Measurements from ENCODE around the gene MAP1LC3A. TPM values are rescaled to one million over a fixed set of nuclear protein-coding genes. Genes with fewer than 3 reads are reported as not detected.

The MAP1LC3A gene
- total RNA-seq, 1 experiment from 2014 or later: not detected

DNA sequence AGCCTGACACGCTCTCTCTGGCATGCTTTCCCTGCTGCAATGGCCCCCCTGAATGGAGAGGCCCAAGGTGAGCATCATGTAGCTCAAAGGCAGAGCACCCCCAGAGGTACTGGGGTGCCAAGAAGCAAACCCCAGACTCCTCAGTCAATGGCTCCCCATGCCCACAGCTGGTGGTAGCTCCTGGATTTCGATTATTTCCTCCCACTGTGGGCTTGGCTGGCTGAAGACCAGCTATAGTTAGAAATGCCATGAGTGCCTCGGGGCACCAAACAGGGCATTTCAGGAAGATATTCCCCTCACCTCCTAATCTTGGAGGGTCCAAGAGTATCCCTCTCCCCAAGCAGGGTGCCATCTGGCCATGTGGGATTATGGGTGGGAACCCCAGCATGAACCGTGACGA lies 16.8 kb downstream of the MAP1LC3A start:
- peaks cover 0 to 12% of the 10 kb centered on the region in 2 experiments; a peak in 1 of 4 replicates for H3K4me1 ChIP-seq (ENCODE audit: control insufficient read depth in 1 of 2, insufficient read depth in 2 of 2, low read length in 2 of 2)
- H3K79me2 ChIP-seq (ENCODE audit: insufficient read depth, low read length): no peaks in the 10 kb centered on the region
- no peak overlapping the region for H3K9ac ChIP-seq (ENCODE audit: low read length)
- intact Hi-C loops (cut with micrococcal nuclease): no loop called here
- ChIA-PET RAD21 (ENCODE audit: low non-redundant PET in 1 of 2, low total read pairs in 2 of 2, uncharacterized antibody in 2 of 2, unreplicated experiment in 2 of 2) (interaction anchor here in 1 of 2 experiments (0.8 kb wide), 1 partner anchor 136 kb away, joined by 3 read pairs; no protein-coding TSS in a partner anchor), CTCF (no interaction called here), POLR2A (no interaction called here)
- TF ChIP-seq, protein P1, sequence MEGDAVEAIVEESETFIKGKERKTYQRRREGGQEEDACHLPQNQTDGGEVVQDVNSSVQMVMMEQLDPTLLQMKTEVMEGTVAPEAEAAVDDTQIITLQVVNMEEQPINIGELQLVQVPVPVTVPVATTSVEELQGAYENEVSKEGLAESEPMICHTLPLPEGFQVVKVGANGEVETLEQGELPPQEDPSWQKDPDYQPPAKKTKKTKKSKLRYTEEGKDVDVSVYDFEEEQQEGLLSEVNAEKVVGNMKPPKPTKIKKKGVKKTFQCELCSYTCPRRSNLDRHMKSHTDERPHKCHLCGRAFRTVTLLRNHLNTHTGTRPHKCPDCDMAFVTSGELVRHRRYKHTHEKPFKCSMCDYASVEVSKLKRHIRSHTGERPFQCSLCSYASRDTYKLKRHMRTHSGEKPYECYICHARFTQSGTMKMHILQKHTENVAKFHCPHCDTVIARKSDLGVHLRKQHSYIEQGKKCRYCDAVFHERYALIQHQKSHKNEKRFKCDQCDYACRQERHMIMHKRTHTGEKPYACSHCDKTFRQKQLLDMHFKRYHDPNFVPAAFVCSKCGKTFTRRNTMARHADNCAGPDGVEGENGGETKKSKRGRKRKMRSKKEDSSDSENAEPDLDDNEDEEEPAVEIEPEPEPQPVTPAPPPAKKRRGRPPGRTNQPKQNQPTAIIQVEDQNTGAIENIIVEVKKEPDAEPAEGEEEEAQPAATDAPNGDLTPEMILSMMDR (IDR thresholded peaks at IDR 0.05 in 2 of 3, conservative IDR thresholded peaks at IDR 0.05 in 1 of 3; ENCODE audit: borderline replicate concordance in 1 of 3, insufficient read depth in 1 of 3, low read depth in 2 of 3, low read length in 2 of 3): no peak
- TF ChIP-seq ELF1 (IDR thresholded peaks at IDR 0.05; ENCODE audit: borderline replicate concordance, low read depth) (no peak), EGR1 (IDR thresholded peaks at IDR 0.05; ENCODE audit: low read depth) (no peak), ZNF274 (IDR thresholded peaks at IDR 0.05; ENCODE audit: low read depth, low read length) (no peak), CBX3 (IDR thresholded peaks at IDR 0.05; ENCODE audit: low read depth) (no peak), SIN3A (IDR thresholded peaks at IDR 0.05; ENCODE audit: low read depth) (no peak), EZH2phosphoT487 (IDR thresholded peaks at IDR 0.05; ENCODE audit: borderline replicate concordance) (no peak), YY1 (IDR thresholded peaks at IDR 0.05; ENCODE audit: extremely low read depth, insufficient replicate concordance, low read depth, low read length) (no peak), SRF (IDR thresholded peaks at IDR 0.05; ENCODE audit: low read depth) (no peak), ZFX (IDR thresholded peaks at IDR 0.05) (no peak)
- TF ChIP-seq, protein P2, sequence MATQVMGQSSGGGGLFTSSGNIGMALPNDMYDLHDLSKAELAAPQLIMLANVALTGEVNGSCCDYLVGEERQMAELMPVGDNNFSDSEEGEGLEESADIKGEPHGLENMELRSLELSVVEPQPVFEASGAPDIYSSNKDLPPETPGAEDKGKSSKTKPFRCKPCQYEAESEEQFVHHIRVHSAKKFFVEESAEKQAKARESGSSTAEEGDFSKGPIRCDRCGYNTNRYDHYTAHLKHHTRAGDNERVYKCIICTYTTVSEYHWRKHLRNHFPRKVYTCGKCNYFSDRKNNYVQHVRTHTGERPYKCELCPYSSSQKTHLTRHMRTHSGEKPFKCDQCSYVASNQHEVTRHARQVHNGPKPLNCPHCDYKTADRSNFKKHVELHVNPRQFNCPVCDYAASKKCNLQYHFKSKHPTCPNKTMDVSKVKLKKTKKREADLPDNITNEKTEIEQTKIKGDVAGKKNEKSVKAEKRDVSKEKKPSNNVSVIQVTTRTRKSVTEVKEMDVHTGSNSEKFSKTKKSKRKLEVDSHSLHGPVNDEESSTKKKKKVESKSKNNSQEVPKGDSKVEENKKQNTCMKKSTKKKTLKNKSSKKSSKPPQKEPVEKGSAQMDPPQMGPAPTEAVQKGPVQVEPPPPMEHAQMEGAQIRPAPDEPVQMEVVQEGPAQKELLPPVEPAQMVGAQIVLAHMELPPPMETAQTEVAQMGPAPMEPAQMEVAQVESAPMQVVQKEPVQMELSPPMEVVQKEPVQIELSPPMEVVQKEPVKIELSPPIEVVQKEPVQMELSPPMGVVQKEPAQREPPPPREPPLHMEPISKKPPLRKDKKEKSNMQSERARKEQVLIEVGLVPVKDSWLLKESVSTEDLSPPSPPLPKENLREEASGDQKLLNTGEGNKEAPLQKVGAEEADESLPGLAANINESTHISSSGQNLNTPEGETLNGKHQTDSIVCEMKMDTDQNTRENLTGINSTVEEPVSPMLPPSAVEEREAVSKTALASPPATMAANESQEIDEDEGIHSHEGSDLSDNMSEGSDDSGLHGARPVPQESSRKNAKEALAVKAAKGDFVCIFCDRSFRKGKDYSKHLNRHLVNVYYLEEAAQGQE (IDR thresholded peaks at IDR 0.05; ENCODE audit: low read depth): no peak
- TF ChIP-seq, protein P3, sequence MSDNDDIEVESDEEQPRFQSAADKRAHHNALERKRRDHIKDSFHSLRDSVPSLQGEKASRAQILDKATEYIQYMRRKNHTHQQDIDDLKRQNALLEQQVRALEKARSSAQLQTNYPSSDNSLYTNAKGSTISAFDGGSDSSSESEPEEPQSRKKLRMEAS (IDR thresholded peaks at IDR 0.05): no peak
- no peaks in the 10 kb centered on the region for H4K20me1 ChIP-seq (ENCODE audit: insufficient read depth)
- H3K9me3 ChIP-seq (ENCODE audit: control insufficient read depth in 1 of 2, insufficient read depth in 1 of 2, low read depth in 1 of 2, low read length in 2 of 2): no peaks in the 10 kb centered on the region
- H3K27ac ChIP-seq (ENCODE audit: low read depth, low read length): no peak overlapping the region
- no peaks in the 10 kb centered on the region for H3K27me3 ChIP-seq (ENCODE audit: insufficient read depth, low read length)
- no peak overlapping the region for H3K4me2 ChIP-seq (ENCODE audit: low read length)
- H2AFZ ChIP-seq (ENCODE audit: low read depth, low read length, poor library complexity, severe bottlenecking): no peak overlapping the region
- DNase-seq (ENCODE audit: low read depth, low spot score): no peak
- BruUV-seq (replicated peaks): no TSS peak
- no peaks in the 10 kb centered on the region for H3K9me2 ChIP-seq (ENCODE audit: insufficient read depth)
- 0 out of 4 replicates have a peak, but pooled peaks cover 2 to 4% of the 10 kb centered on the region in 2 experiments for H3K36me3 ChIP-seq (ENCODE audit: control insufficient read depth in 1 of 2, insufficient read depth in 2 of 2, low read length in 2 of 2)
- no peak for ATAC-seq
- H3K4me3 ChIP-seq (replicated peaks in 1 of 2; ENCODE audit: low read depth in 1 of 2, low read length in 2 of 2): no peak overlapping the region
